ENCODE results near the gene LDLRAD4. TPM values are rescaled to one million over a fixed set of nuclear protein-coding genes. Genes with fewer than 3 reads are reported as not detected.

Gene LDLRAD4
- total RNA-seq, 1 donor from 2014 or later: 104 TPM

GRCh38 chr18:13546638-13547037, 328.1 kb downstream of the LDLRAD4 start:
- no peak for DNase-seq (ENCODE audit: low spot score)

GRCh38 chr18:13547347-13547746, 328.8 kb downstream of the LDLRAD4 start:
- no peak for DNase-seq (ENCODE audit: low spot score)

GRCh38 chr18:13548106-13548819, 329.7 kb downstream of the LDLRAD4 start:
- DNase-seq (ENCODE audit: low spot score): no peak

GRCh38 chr18:13548966-13549879, 330.7 kb downstream of the LDLRAD4 start:
- DNase-seq (ENCODE audit: low spot score): peak; percentile 44

- DNase-seq (ENCODE audit: low spot score): peak; percentile 49
Measured at GRCh38 chr18:13549880-13550232, 331.3 kb downstream of the LDLRAD4 start.

- DNase-seq (ENCODE audit: low spot score): no peak
Measured at GRCh38 chr18:13550418-13551304, 332.1 kb downstream of the LDLRAD4 start.

GRCh38 chr18:13551305-13551603, 332.7 kb downstream of the LDLRAD4 start:
- DNase-seq (ENCODE audit: low spot score): no peak

GRCh38 chr18:13551841-13552733, 333.5 kb downstream of the LDLRAD4 start:
- no peak for DNase-seq (ENCODE audit: low spot score)

- no peak for DNase-seq (ENCODE audit: low spot score)
Measured at GRCh38 chr18:13553449-13553848, 334.9 kb downstream of the LDLRAD4 start.

- no peak for DNase-seq (ENCODE audit: low spot score)
Measured at GRCh38 chr18:13555192-13555591, 336.6 kb downstream of the LDLRAD4 start.

GRCh38 chr18:13555865-13556264, 337.3 kb downstream of the LDLRAD4 start:
- DNase-seq (ENCODE audit: low spot score): peak; percentile 59

- no peak for DNase-seq (ENCODE audit: low spot score)
Measured at GRCh38 chr18:13556502-13556901, 337.9 kb downstream of the LDLRAD4 start.

- peak; percentile 44 for DNase-seq (ENCODE audit: low spot score)
Measured at GRCh38 chr18:13558124-13558523, 339.6 kb downstream of the LDLRAD4 start.

GRCh38 chr18:13558790-13559189, 340.2 kb downstream of the LDLRAD4 start:
- no peak for DNase-seq (ENCODE audit: low spot score)

GRCh38 chr18:13559754-13560153, 341.2 kb downstream of the LDLRAD4 start:
- no peak for DNase-seq (ENCODE audit: low spot score)

- DNase-seq (ENCODE audit: low spot score): no peak
Measured at GRCh38 chr18:13560306-13560705, 341.7 kb downstream of the LDLRAD4 start.

- no peak for DNase-seq (ENCODE audit: low spot score)
Measured at GRCh38 chr18:13562494-13563029, 344.0 kb downstream of the LDLRAD4 start.

GRCh38 chr18:13563390-13563805, 344.8 kb downstream of the LDLRAD4 start:
- no peak for DNase-seq (ENCODE audit: low spot score)

- DNase-seq (ENCODE audit: low spot score): no peak
Measured at GRCh38 chr18:13564579-13564978, 346.0 kb downstream of the LDLRAD4 start.

- no peak for DNase-seq (ENCODE audit: low spot score)
Measured at GRCh38 chr18:13565228-13565627, 346.7 kb downstream of the LDLRAD4 start.
